Measurements from ENCODE around the gene LOXHD1. TPM values are rescaled to one million over a fixed set of nuclear protein-coding genes. Genes with fewer than 3 reads are reported as not detected.

Gene LOXHD1
- total RNA-seq, 1 experiment from 2014 or later = not detected

GRCh38 chr18:46447792-46448191 is 209.2 kb downstream of the LOXHD1 start:
- ATAC-seq = no peak
- POLR2A ChIA-PET = no interaction called here
- no peak overlapping the region for H3K4me3 ChIP-seq (ENCODE audit: low read depth in 2 of 2, low read length in 2 of 2)
- H3K4me1 ChIP-seq (ENCODE audit: control insufficient read depth, insufficient read depth, low read length) = no peaks in the 10 kb centered on the region
- intact Hi-C loops (cut with micrococcal nuclease; ENCODE audit: unreplicated experiment) = no loop called here
- H3K36me3 ChIP-seq (ENCODE audit: control insufficient read depth, insufficient read depth, low read length) = no peaks in the 10 kb centered on the region
- H3K9me3 ChIP-seq (ENCODE audit: control insufficient read depth, insufficient read depth, low read depth, low read length) = no peaks in the 10 kb centered on the region
- no TSS peak for BruUV-seq (replicated peaks)
- TF ChIP-seq REST (IDR thresholded peaks at IDR 0.05; ENCODE audit: insufficient read depth in 1 of 2, low read depth in 2 of 2, low read length in 1 of 2) (no peak), CTCF (IDR thresholded peaks at IDR 0.05) (no peak), POLR2AphosphoS5 (IDR thresholded peaks at IDR 0.05; ENCODE audit: low read depth, low read length) (no peak), SIN3A (IDR thresholded peaks at IDR 0.05; ENCODE audit: borderline replicate concordance, insufficient read depth, low read depth, low read length) (no peak), TCF7L2 (IDR thresholded peaks at IDR 0.05; ENCODE audit: low read depth, low read length) (no peak)
- CTCF ChIA-PET = no interaction called here
- DNase-seq (ENCODE audit: low read depth, low spot score) = no peak
- H3K27ac ChIP-seq (ENCODE audit: low read length) = no peak overlapping the region
- in situ Hi-C loops (cut with HindIII; ENCODE audit: low pct_unique_long_range_greater_than_20kb, low sequenced_read_pairs) = no loop called here
- no peaks in the 10 kb centered on the region for H3K27me3 ChIP-seq (ENCODE audit: control insufficient read depth, insufficient read depth, low read length)

- POLR2A ChIA-PET = no interaction called here
- no peak overlapping the region for H3K4me3 ChIP-seq (ENCODE audit: low read depth in 2 of 2, low read length in 2 of 2)
- H3K27me3 ChIP-seq (ENCODE audit: control insufficient read depth, insufficient read depth, low read length) = no peaks in the 10 kb centered on the region
- no peaks in the 10 kb centered on the region for H3K9me3 ChIP-seq (ENCODE audit: control insufficient read depth, insufficient read depth, low read depth, low read length)
- TF ChIP-seq POLR2AphosphoS5 (IDR thresholded peaks at IDR 0.05; ENCODE audit: low read depth, low read length) (no peak), CTCF (IDR thresholded peaks at IDR 0.05) (no peak), REST (IDR thresholded peaks at IDR 0.05; ENCODE audit: insufficient read depth in 1 of 2, low read depth in 2 of 2, low read length in 1 of 2) (no peak)
- H3K27ac ChIP-seq (ENCODE audit: low read length) = no peak overlapping the region
- in situ Hi-C loops (cut with HindIII; ENCODE audit: low pct_unique_long_range_greater_than_20kb, low sequenced_read_pairs) = no loop called here
- H3K36me3 ChIP-seq (ENCODE audit: control insufficient read depth, insufficient read depth, low read length) = no peaks in the 10 kb centered on the region
- no peak for ATAC-seq
- CTCF ChIA-PET = no interaction called here
- intact Hi-C loops (cut with micrococcal nuclease; ENCODE audit: unreplicated experiment) = no loop called here
- DNase-seq (ENCODE audit: low read depth, low spot score) = no peak
- no TSS peak for BruUV-seq (replicated peaks)
- no peaks in the 10 kb centered on the region for H3K4me1 ChIP-seq (ENCODE audit: control insufficient read depth, insufficient read depth, low read length)
These were observed 209.7 kb downstream of the LOXHD1 start for GRCh38 chr18:46447323-46447722.

Data from Panc1 (cell line).